PC-3 (cell line): Measurements from ENCODE around the gene ZNHIT6.

ENCODE experiments used
- EZH2phosphoT487 ChIP-seq: fragments of 300-600 bp; sonication (generic); IDR thresholded peaks from 2 replicates; pipeline ENCODE4 v1.6.1; 2018; ENCODE audit warnings: mild to moderate bottlenecking, antibody characterized with exemption, low read length, borderline replicate concordance
- TF ChIP-seq, protein P1 (sequence below): fragments of 300-600 bp; sonication (generic); conservative IDR thresholded peaks from 2 replicates; pipeline ENCODE4 v1.5.1; 2017; ENCODE audit warnings: antibody characterized with exemption, low read depth, mild to moderate bottlenecking, low read length

DNA sequence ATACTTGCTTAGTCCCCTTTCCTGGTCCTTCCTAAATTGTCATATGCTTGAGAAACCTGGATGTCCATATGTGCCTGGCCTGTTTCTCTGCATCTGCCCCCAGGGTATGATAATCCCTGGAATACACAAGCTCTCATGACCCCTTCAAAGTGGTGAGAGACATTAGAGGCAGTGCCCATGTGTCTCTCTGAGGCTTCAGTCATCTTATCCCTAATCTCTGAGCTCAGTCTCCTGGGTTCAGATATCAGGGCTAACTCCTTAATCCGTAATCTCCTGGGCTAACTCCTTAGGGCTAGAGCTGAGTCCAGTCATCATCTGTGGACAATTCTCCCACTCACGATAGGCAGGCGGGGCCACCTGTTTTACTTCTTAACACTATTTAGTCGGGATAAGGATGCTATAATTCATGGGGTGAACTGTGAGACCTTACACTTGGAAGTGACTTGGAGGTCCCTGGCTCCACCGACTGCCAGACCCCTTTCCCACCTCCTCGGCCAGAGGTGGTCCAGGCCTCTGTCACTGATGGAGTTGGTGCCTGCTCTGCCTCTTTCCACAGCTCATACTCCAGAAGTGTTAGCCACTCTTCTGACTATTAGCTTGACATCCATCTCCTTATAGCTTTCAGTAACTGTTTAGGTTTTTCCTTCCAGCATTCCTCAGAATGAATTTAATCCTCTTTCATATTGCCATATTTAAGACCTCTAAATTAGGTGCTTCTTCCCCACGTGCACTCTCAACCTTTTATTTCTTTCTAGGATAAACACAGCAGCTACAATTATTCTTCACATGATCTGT is 105.0 kb downstream of the ZNHIT6 start:
- TF ChIP-seq, protein P1, sequence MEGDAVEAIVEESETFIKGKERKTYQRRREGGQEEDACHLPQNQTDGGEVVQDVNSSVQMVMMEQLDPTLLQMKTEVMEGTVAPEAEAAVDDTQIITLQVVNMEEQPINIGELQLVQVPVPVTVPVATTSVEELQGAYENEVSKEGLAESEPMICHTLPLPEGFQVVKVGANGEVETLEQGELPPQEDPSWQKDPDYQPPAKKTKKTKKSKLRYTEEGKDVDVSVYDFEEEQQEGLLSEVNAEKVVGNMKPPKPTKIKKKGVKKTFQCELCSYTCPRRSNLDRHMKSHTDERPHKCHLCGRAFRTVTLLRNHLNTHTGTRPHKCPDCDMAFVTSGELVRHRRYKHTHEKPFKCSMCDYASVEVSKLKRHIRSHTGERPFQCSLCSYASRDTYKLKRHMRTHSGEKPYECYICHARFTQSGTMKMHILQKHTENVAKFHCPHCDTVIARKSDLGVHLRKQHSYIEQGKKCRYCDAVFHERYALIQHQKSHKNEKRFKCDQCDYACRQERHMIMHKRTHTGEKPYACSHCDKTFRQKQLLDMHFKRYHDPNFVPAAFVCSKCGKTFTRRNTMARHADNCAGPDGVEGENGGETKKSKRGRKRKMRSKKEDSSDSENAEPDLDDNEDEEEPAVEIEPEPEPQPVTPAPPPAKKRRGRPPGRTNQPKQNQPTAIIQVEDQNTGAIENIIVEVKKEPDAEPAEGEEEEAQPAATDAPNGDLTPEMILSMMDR: no peak
- no peak for TF ChIP-seq EZH2phosphoT487
